Astrocyte (in vitro differentiated cells and primary cell): ENCODE results near the gene DCLK1. TPM values are rescaled to one million over a fixed set of nuclear protein-coding genes. Genes with fewer than 3 reads are reported as not detected.

ENCODE experiments used
- DNase-seq: peaks from one replicate; pipeline ENCODE4 v3.0.0-alpha.2; 2010; ENCODE audit warnings: low read depth
- FAIRE-seq: peaks from 2 replicates; lab custom pipeline; 2011; peaks lifted over from hg19 to GRCh38; lab: Jason Lieb, UNC
- H2AFZ ChIP-seq: 2 replicates; pipeline ENCODE4 v1.6.0; 2012; ENCODE audit warnings: low read depth, low read length, inconsistent platforms
- H3K27ac ChIP-seq: 2 replicates; pipeline ENCODE4 v1.5.1; 2011; ENCODE audit warnings: low read depth, low read length, inconsistent platforms
- H3K27me3 ChIP-seq: 2 replicates; pipeline ENCODE4 v1.6.0; 2011; ENCODE audit warnings: low read length, inconsistent platforms; ENCODE audit not compliant: insufficient read depth
- H3K36me3 ChIP-seq: 2 replicates; pipeline ENCODE4 v1.5.1; 2011; ENCODE audit warnings: low read length, inconsistent platforms; ENCODE audit not compliant: insufficient read depth
- H3K4me1 ChIP-seq: 2 replicates; pipeline ENCODE4 v1.5.1; 2011; ENCODE audit warnings: low read length, inconsistent platforms; ENCODE audit not compliant: insufficient read depth
- H3K4me2 ChIP-seq: 2 replicates; pipeline ENCODE4 v1.6.0; 2012; ENCODE audit warnings: low read length, inconsistent platforms
- H3K4me3 ChIP-seq: 2 replicates; pipeline ENCODE4 v1.5.1; 2011; ENCODE audit warnings: low read depth, mild to moderate bottlenecking, low read length, inconsistent platforms; ENCODE audit not compliant: insufficient read depth
- H3K79me2 ChIP-seq: 2 replicates; pipeline ENCODE4 v1.6.0; 2012; ENCODE audit warnings: mild to moderate bottlenecking, low read length, inconsistent platforms; ENCODE audit not compliant: insufficient read depth
- H3K9ac ChIP-seq: 2 replicates; pipeline ENCODE4 v1.6.0; 2012; ENCODE audit warnings: mild to moderate bottlenecking, low read length, inconsistent platforms
- H3K9me3 ChIP-seq: 2 replicates; pipeline ENCODE4 v1.5.1; 2012; ENCODE audit warnings: low read depth, mild to moderate bottlenecking, low read length, inconsistent platforms; ENCODE audit not compliant: insufficient read depth
- H4K20me1 ChIP-seq: 2 replicates; pipeline ENCODE4 v1.6.0; 2012; ENCODE audit warnings: low read length, inconsistent platforms; ENCODE audit not compliant: insufficient read depth
- H3K27ac Mint-ChIP-seq: one replicate; pipeline ENCODE4 v1.8.0; 2021; ENCODE audit warnings: mild to moderate bottlenecking, mixed read lengths; ENCODE audit not compliant: unreplicated experiment
- H3K27me3 Mint-ChIP-seq: one replicate; pipeline ENCODE4 v1.8.0; 2021; ENCODE audit warnings: low read depth, mixed read lengths; ENCODE audit not compliant: unreplicated experiment
- H3K36me3 Mint-ChIP-seq: one replicate; pipeline ENCODE4 v1.8.0; 2021; ENCODE audit warnings: low read depth, mixed read lengths; ENCODE audit not compliant: unreplicated experiment
- H3K4me1 Mint-ChIP-seq: one replicate; pipeline ENCODE4 v1.8.0; 2021; ENCODE audit warnings: low read depth, mixed read lengths; ENCODE audit not compliant: unreplicated experiment
- H3K4me3 Mint-ChIP-seq: one replicate; pipeline ENCODE4 v1.8.0; 2021; ENCODE audit warnings: mild to moderate bottlenecking, moderate library complexity, mixed read lengths; ENCODE audit not compliant: unreplicated experiment
- H3K9me3 Mint-ChIP-seq: one replicate; pipeline ENCODE4 v1.8.0; 2021; ENCODE audit warnings: mild to moderate bottlenecking, mixed read lengths; ENCODE audit not compliant: unreplicated experiment
- CTCF ChIP-seq: IDR thresholded peaks from 2 replicates; pipeline ENCODE4 v1.5.1; 2011; ENCODE audit warnings: low read depth, mild to moderate bottlenecking, inconsistent platforms, low read length, moderate library complexity; ENCODE audit not compliant: insufficient read depth
- EZH2 ChIP-seq: IDR thresholded peaks from 2 replicates; pipeline ENCODE4 v1.6.1; 2012; ENCODE audit warnings: mild to moderate bottlenecking, low read length, inconsistent platforms; ENCODE audit not compliant: insufficient read depth
- total RNA-seq: library from RNA; stranded (reverse); gene quantifications from 2 replicates; pipeline ENCODE4 v1.2.1, GENCODE V29; 2021

DCLK1 gene
- total RNA-seq, 1 donor from 2014 or later, result 4.9 TPM

DNA sequence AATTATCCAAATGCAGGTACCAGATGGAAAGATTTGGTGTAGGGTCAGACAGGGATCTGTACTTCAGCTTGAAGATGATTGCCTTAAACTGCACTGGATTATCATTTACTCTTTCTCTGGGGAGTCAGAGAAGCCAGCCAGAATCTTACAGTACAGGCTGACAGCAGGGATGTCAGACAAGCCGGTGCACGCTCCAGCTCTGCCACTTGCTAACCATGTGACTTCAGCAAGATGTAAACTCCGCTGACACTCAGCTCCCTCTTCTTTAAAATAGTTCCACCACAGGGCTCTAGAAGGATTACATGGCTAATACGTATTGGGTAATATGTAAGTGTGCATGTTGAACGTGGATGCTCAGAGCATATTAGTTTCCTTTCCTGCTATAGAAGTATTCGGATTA lies 403.3 kb downstream of the DCLK1 start:
- H3K36me3 ChIP-seq, result no peaks in the 10 kb centered on the region
- no peak overlapping the region for H2AFZ ChIP-seq
- TF ChIP-seq EZH2, result no peak
- no peak for TF ChIP-seq CTCF
- H3K4me2 ChIP-seq, result no peak overlapping the region
- H3K9ac ChIP-seq, result no peak overlapping the region
- H3K27ac ChIP-seq, result no peak overlapping the region
- no peaks in the 10 kb centered on the region for H3K79me2 ChIP-seq
- Mint-ChIP-seq H3K27me3 (peaks cover under 1% of the 10 kb centered on the region), H3K4me3 (no peak overlapping the region), H3K9me3 (no peaks in the 10 kb centered on the region), H3K4me1 (no peaks in the 10 kb centered on the region), H3K27ac (no peak overlapping the region), H3K36me3 (no peaks in the 10 kb centered on the region)
- FAIRE-seq (no peak), DNase-seq (no peak)
- no peaks in the 10 kb centered on the region for H3K4me1 ChIP-seq
- no peaks in the 10 kb centered on the region for H4K20me1 ChIP-seq
- H3K27me3 ChIP-seq, result no peaks in the 10 kb centered on the region
- no peaks in the 10 kb centered on the region for H3K9me3 ChIP-seq
- no peak overlapping the region for H3K4me3 ChIP-seq

GRCh38 chr13:35724446-35724845 lies 406.7 kb downstream of the DCLK1 start:
- Histone ChIP-seq H3K27me3 (no peaks in the 10 kb centered on the region), H3K9me3 (no peaks in the 10 kb centered on the region), H3K4me3 (no peak overlapping the region), H3K4me2 (no peak overlapping the region), H3K36me3 (no peaks in the 10 kb centered on the region), H3K79me2 (no peaks in the 10 kb centered on the region), H4K20me1 (no peaks in the 10 kb centered on the region), H3K9ac (no peak overlapping the region), H3K27ac (no peak overlapping the region), H2AFZ (no peak overlapping the region), H3K4me1 (peaks cover 3% of the 10 kb centered on the region)
- H3K27me3 Mint-ChIP-seq, result peaks cover 8% of the 10 kb centered on the region
- TF ChIP-seq EZH2 (no peak), CTCF (no peak)
- no peak overlapping the region for H3K4me3 Mint-ChIP-seq
- H3K9me3 Mint-ChIP-seq, result no peaks in the 10 kb centered on the region
- H3K27ac Mint-ChIP-seq, result no peak overlapping the region
- no peaks in the 10 kb centered on the region for H3K4me1 Mint-ChIP-seq
- H3K36me3 Mint-ChIP-seq, result no peaks in the 10 kb centered on the region
- DNase-seq (no peak), FAIRE-seq (no peak)

- no peak overlapping the region for H3K27ac Mint-ChIP-seq
Measured at GRCh38 chr13:35723821-35724220, 407.4 kb downstream of the DCLK1 start.

More at GRCh38 chr13:35723821-35724220, 407.4 kb downstream of the DCLK1 start:
- Mint-ChIP-seq H3K27me3 (peaks cover 8% of the 10 kb centered on the region), H3K9me3 (no peaks in the 10 kb centered on the region), H3K4me1 (no peaks in the 10 kb centered on the region), H3K4me3 (no peak overlapping the region), H3K36me3 (no peaks in the 10 kb centered on the region)
- Histone ChIP-seq H3K4me1 (peaks cover 3% of the 10 kb centered on the region), H3K27me3 (no peaks in the 10 kb centered on the region), H3K9me3 (no peaks in the 10 kb centered on the region), H3K36me3 (no peaks in the 10 kb centered on the region), H3K79me2 (no peaks in the 10 kb centered on the region), H3K4me3 (no peak overlapping the region), H3K27ac (no peak overlapping the region), H3K9ac (no peak overlapping the region), H3K4me2 (peak overlapping the region; percentile 1), H4K20me1 (no peaks in the 10 kb centered on the region), H2AFZ (no peak overlapping the region)
- DNase-seq (peak; percentile 43), FAIRE-seq (peak; percentile 64)
- no peak for TF ChIP-seq EZH2
- TF ChIP-seq CTCF, result no peak
